ENCODE data around the gene CALU.

Gene CALU

DNA sequence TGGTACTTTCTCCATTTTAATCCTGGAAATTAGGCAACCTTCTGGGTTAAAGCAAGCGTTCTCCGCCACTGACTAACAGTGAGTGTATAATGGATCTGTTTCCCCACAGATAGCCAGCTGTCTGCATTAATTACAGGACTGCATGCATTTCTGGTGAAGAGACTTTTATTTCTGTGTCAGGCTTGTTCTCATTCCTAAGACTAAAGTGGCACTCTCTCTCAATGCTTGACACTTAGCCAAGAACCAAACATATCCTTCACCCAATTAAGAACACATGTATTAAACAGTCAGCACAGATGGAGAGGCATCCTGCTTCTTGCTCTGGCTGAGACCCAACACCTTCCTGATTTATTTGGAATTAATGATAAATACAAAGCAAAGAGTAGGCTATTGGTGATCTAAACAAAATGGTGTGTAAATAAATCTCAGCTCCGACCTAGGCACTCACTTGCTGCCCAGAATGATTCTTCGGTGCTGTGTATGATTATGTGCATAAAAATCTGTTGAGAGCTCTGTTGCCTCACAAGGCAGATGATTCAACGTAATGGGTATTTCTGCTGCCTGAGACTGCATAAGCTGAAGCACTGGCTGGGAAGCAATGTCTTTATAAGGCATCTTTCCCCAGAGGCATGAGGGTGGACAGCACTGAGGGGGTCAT is 16.8 kb downstream of the CALU start:
- no peak overlapping the region for H3K4me3 ChIP-seq (replicated peaks; ENCODE audit: low read depth, low read length)
- DNase-seq (ENCODE audit: low read depth): peak; percentile 72
- TF ChIP-seq, protein P1, sequence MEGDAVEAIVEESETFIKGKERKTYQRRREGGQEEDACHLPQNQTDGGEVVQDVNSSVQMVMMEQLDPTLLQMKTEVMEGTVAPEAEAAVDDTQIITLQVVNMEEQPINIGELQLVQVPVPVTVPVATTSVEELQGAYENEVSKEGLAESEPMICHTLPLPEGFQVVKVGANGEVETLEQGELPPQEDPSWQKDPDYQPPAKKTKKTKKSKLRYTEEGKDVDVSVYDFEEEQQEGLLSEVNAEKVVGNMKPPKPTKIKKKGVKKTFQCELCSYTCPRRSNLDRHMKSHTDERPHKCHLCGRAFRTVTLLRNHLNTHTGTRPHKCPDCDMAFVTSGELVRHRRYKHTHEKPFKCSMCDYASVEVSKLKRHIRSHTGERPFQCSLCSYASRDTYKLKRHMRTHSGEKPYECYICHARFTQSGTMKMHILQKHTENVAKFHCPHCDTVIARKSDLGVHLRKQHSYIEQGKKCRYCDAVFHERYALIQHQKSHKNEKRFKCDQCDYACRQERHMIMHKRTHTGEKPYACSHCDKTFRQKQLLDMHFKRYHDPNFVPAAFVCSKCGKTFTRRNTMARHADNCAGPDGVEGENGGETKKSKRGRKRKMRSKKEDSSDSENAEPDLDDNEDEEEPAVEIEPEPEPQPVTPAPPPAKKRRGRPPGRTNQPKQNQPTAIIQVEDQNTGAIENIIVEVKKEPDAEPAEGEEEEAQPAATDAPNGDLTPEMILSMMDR (IDR thresholded peaks at IDR 0.05; ENCODE audit: low read length, missing control alignments): no peak

DNA sequence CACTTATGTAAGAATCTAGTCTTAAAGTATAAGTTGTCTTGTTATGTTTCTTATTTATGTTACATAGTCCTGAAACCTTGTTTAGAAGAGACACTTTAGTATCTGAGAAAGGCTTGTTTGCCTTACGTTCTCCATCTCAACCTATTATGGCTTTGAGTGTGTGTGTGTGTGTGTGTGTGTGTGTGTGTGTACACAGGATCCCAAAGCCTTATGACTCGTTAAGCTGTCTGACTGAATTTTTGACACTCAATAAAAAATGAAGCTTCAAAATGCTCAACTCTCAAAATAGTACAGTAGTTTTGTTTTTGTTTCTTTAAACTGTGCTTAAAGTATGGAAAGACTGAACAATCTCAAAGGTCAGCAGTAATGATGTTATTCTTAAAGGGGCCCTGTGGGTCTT is 18.0 kb downstream of the CALU start:
- DNase-seq (ENCODE audit: low read depth): no peak
- TF ChIP-seq, protein P1 (IDR thresholded peaks at IDR 0.05; ENCODE audit: low read length, missing control alignments): no peak
- no peak overlapping the region for H3K4me3 ChIP-seq (replicated peaks; ENCODE audit: low read depth, low read length)

DNA sequence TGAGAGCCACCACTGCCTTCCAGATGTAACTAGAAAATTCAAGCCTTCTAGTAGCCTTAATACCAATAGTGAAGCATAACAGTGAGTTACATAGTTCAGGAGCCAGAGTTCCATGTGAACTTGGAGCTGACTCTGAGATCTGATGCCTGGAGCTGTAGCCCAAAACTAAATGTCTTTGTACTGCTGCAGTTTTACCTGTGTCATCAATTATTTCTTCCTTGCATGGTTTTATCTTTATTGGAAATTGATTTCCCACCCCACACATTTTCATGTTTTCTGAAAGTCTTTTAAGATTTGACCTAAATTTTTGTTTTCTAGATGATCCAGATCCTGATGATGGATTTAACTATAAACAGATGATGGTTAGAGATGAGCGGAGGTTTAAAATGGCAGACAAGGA is 19.4 kb downstream of the CALU start:
- DNase-seq (ENCODE audit: low read depth): no peak
- TF ChIP-seq, protein P1 (IDR thresholded peaks at IDR 0.05; ENCODE audit: low read length, missing control alignments): no peak
- no peak overlapping the region for H3K4me3 ChIP-seq (replicated peaks; ENCODE audit: low read depth, low read length)

DNA sequence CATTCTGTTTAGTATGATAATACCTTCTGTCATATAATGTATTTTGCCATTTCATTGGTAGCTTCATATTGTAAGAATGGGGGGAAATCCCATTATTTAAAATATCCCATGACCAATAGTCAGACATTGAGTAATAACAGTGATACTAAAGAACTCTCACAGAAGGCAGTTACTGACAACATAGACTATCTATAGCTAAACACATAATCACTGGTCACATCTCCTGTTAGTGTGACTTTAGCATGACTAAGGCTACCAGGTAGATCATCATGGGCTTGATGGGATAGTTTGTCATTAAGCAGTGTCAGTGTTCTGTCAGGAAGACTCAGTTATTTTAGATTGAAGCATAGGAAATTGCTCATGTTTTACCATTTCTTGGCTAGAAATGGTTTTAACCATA is 20.1 kb downstream of the CALU start:
- no peak for DNase-seq (ENCODE audit: low read depth)
- no peak overlapping the region for H3K4me3 ChIP-seq (replicated peaks; ENCODE audit: low read depth, low read length)
- TF ChIP-seq, protein P1 (IDR thresholded peaks at IDR 0.05; ENCODE audit: low read length, missing control alignments): no peak

DNA sequence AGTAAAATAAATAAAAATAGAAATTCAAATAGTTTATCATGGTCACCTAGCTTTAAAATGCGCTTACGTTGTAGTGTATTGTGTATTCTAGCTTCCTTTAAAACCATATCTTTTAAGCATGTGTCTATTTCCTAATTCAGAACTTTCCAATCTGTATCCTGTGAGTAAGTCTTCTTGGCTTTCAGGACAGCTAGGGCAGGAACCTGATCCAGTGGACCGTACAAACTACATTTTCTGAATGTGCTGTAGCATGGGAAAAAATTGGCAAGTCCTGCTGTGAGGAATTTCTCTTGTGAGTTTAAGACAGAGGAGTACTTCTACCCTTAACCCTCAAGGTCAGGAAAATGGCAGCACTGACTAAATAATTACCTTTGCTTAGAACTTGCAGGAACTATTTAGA is 24.4 kb downstream of the CALU start:
- peak; percentile 28 for DNase-seq (ENCODE audit: low read depth)
- TF ChIP-seq, protein P1 (IDR thresholded peaks at IDR 0.05; ENCODE audit: low read length, missing control alignments): no peak
- H3K4me3 ChIP-seq (replicated peaks; ENCODE audit: low read depth, low read length): no peak overlapping the region

DNA sequence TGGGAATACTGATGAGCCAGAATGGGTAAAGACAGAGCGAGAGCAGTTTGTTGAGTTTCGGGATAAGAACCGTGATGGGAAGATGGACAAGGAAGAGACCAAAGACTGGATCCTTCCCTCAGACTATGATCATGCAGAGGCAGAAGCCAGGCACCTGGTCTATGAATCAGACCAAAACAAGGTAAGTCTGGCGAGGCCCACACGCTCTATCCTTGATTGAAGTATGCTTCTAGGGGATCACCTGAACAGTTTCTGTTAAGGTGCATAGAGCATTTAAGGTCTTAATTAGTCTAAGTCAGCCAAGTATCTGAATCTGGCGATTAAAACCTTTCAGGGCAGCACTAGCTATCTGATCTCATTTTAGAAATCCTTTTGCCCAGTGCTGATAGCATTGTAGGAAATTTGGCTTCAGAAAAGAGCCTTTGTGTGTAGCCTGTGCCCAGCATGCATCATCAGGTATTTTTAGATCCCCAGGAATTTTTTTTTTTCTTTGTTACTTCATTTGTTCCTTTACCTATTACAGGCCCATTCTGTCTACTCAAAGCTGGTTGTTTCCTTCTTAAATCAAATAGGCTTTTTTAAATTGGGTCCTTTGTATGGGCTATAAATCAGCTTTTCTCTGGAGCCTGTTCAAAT is 28.4 kb downstream of the CALU start:
- DNase-seq (ENCODE audit: low read depth): no peak
- H3K4me3 ChIP-seq (replicated peaks; ENCODE audit: low read depth, low read length): no peak overlapping the region
- TF ChIP-seq, protein P1 (IDR thresholded peaks at IDR 0.05; ENCODE audit: low read length, missing control alignments): no peak

DNA sequence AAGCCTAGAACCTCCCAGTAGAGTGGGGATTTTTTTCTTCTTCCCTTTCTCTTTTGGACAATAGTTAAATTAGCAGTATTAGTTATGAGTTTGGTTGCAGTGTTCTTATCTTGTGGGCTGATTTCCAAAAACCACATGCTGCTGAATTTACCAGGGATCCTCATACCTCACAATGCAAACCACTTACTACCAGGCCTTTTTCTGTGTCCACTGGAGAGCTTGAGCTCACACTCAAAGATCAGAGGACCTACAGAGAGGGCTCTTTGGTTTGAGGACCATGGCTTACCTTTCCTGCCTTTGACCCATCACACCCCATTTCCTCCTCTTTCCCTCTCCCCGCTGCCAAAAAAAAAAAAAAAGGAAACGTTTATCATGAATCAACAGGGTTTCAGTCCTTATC is 31.1 kb downstream of the CALU start:
- DNase-seq (ENCODE audit: low read depth): peak; percentile 62
- TF ChIP-seq, protein P1 (IDR thresholded peaks at IDR 0.05; ENCODE audit: low read length, missing control alignments): no peak
- H3K4me3 ChIP-seq (replicated peaks; ENCODE audit: low read depth, low read length): no peak overlapping the region

Data from fibroblast of pulmonary artery (primary cell).